IMR-90 (cell line): Measurements from ENCODE around the gene TMEM239. TPM values are rescaled to one million over a fixed set of nuclear protein-coding genes. Genes with fewer than 3 reads are reported as not detected.

Experiments
- ATAC-seq: fragments of 200-7000 bp; cut with Tn5 transposase; 2 replicates; pipeline ENCODE4 v1.9.1; 2020; ENCODE audit warnings: low read depth, mild to moderate bottlenecking, moderate library complexity
- BruUV-seq: library from RNA; stranded (reverse); fragments of 400-500 nt; replicated peaks from 2 replicates; lab custom pipeline; 2021; lab: Mats Ljungman, UMichigan
- CTCF ChIA-PET: fragments of 300-600 bp; formaldehyde crosslinking; extraction: SDS; loops from one replicate; lab custom pipeline; 2021; ENCODE audit warnings: antibody characterized with exemption; lab: Yijun Ruan, JAX
- POLR2A ChIA-PET: fragments of 300-600 bp; sonication (Branson Sonifier 250); formaldehyde crosslinking; loops from one replicate; lab custom pipeline; 2022; ENCODE audit warnings: antibody characterized with exemption; ENCODE audit not compliant: unreplicated experiment; lab: Charles Lee
- DNase-seq: peaks from one replicate; pipeline ENCODE4 v3.0.0; 2013
- H2AFZ ChIP-seq: replicated peaks from 2 replicates; pipeline ENCODE3; 2013; ENCODE audit warnings: low read length, mild to moderate bottlenecking; ENCODE audit not compliant: poor library complexity
- H2AK5ac ChIP-seq: 2 replicates; pipeline ENCODE4 v1.6.1; 2013; ENCODE audit warnings: low read depth, low read length, inconsistent platforms
- H2AK9ac ChIP-seq: replicated peaks from 2 replicates; pipeline ENCODE3; 2013; ENCODE audit warnings: mild to moderate bottlenecking, low read depth, low read length, moderate library complexity; ENCODE audit not compliant: poor library complexity
- H2BK120ac ChIP-seq: 2 replicates; pipeline ENCODE4 v1.6.1; 2013; ENCODE audit warnings: low read depth, low read length, inconsistent platforms
- H2BK15ac ChIP-seq: 3 replicates; pipeline ENCODE4 v1.6.1; 2013; ENCODE audit warnings: low read depth, low read length, inconsistent platforms
- H2BK20ac ChIP-seq: 2 replicates; pipeline ENCODE4 v1.6.1; 2013; ENCODE audit warnings: low read depth, mild to moderate bottlenecking, inconsistent platforms, low read length, moderate library complexity
- H2BK5ac ChIP-seq: 2 replicates; pipeline ENCODE4 v1.6.1; 2013; ENCODE audit warnings: mild to moderate bottlenecking, low read depth, low read length, inconsistent platforms; ENCODE audit not compliant: poor library complexity, severe bottlenecking
- H3K14ac ChIP-seq: replicated peaks from 2 replicates; pipeline ENCODE4 v1.6.1; 2013; ENCODE audit warnings: low read depth, low read length, inconsistent platforms
- H3K18ac ChIP-seq: 2 replicates; pipeline ENCODE4 v1.6.1; 2013; ENCODE audit warnings: low read depth, low read length, control low read depth
- H3K23ac ChIP-seq: 2 replicates; pipeline ENCODE4 v1.6.1; 2013; ENCODE audit warnings: low read depth, low read length, inconsistent platforms
- H3K27ac ChIP-seq: 2 replicates; pipeline ENCODE4 v1.5.1; 2013; ENCODE audit warnings: mild to moderate bottlenecking, control low read depth, low read length; ENCODE audit not compliant: insufficient read depth
- H3K27me3 ChIP-seq: 2 replicates; pipeline ENCODE4 v1.6.1; 2013; ENCODE audit warnings: low read length; ENCODE audit not compliant: control insufficient read depth, insufficient read depth
- H3K36me3 ChIP-seq: 2 replicates; pipeline ENCODE4 v1.6.1; 2013; ENCODE audit warnings: low read length, mixed read lengths; ENCODE audit not compliant: control insufficient read depth, insufficient read depth
- H3K4ac ChIP-seq: 2 replicates; pipeline ENCODE4 v1.6.1; 2013; ENCODE audit warnings: low read depth, low read length, inconsistent platforms
- H3K4me1 ChIP-seq: 2 replicates; pipeline ENCODE4 v1.6.1; 2013; ENCODE audit warnings: low read length, mixed read lengths; ENCODE audit not compliant: control insufficient read depth, insufficient read depth
- H3K4me2 ChIP-seq: 2 replicates; pipeline ENCODE4 v1.6.1; 2013; ENCODE audit warnings: low read depth, mild to moderate bottlenecking, control low read depth, low read length, moderate library complexity
- H3K4me3 ChIP-seq: 2 replicates; pipeline ENCODE4 v1.5.1; 2013; ENCODE audit warnings: low read depth, mild to moderate bottlenecking, control low read depth, low read length, moderate library complexity; ENCODE audit not compliant: insufficient read depth
- H3K56ac ChIP-seq: 2 replicates; pipeline ENCODE4 v1.6.1; 2013; ENCODE audit warnings: low read length, inconsistent platforms; ENCODE audit not compliant: insufficient read depth; ENCODE audit errors: extremely low read depth
- H3K79me1 ChIP-seq, 2 experiments: 2 replicates each; pipeline ENCODE4 v1.6.1; 2013; ENCODE audit warnings: low read length in 2 of 2, inconsistent platforms in 1 of 2, low read depth in 1 of 2
- H3K9ac ChIP-seq: 2 replicates; pipeline ENCODE4 v1.6.1; 2013; ENCODE audit warnings: low read depth, low read length, control low read depth
- H3K9me1 ChIP-seq: 2 replicates; pipeline ENCODE4 v1.6.1; 2013; ENCODE audit warnings: low read length, inconsistent platforms; ENCODE audit not compliant: insufficient read depth
- H3K9me3 ChIP-seq: 2 replicates; pipeline ENCODE4 v1.6.1; 2013; ENCODE audit warnings: low read length; ENCODE audit not compliant: control insufficient read depth, insufficient read depth
- H4K20me1 ChIP-seq: 2 replicates; pipeline ENCODE4 v1.6.1; 2013; ENCODE audit warnings: low read length, inconsistent platforms; ENCODE audit not compliant: insufficient read depth
- H4K5ac ChIP-seq: 2 replicates; pipeline ENCODE4 v1.6.1; 2013; ENCODE audit warnings: mild to moderate bottlenecking, low read depth, low read length, control low read depth
- H4K8ac ChIP-seq, 2 experiments: 2 replicates each; pipeline ENCODE4 v1.6.1; 2013; ENCODE audit warnings: low read depth in 2 of 2, low read length in 2 of 2, control low read depth in 1 of 2, inconsistent platforms in 1 of 2
- H4K91ac ChIP-seq: 2 replicates; pipeline ENCODE4 v1.6.1; 2013; ENCODE audit warnings: low read depth, low read length, inconsistent platforms; ENCODE audit not compliant: insufficient read depth
- CEBPB ChIP-seq: IDR thresholded peaks from 2 replicates; pipeline ENCODE4 v1.6.1; 2012; ENCODE audit warnings: low read depth, low read length, improper control_type of control experiment
- FOS ChIP-seq: fragments of 150-350 bp; IDR thresholded peaks from 2 replicates; pipeline ENCODE4 v1.6.1; 2016; ENCODE audit warnings: low read depth, low read length
- MAZ ChIP-seq: IDR thresholded peaks from 2 replicates; pipeline ENCODE4 v1.6.1; 2012; ENCODE audit warnings: low read depth, mild to moderate bottlenecking, low read length, improper control_type of control experiment, moderate library complexity, borderline replicate concordance
- NFE2L2 ChIP-seq: fragments of 150-350 bp; IDR thresholded peaks from 2 replicates; pipeline ENCODE4 v1.6.1; 2016; ENCODE audit warnings: low read depth, mild to moderate bottlenecking, low read length
- POLR2A ChIP-seq: IDR thresholded peaks from 2 replicates; pipeline ENCODE4 v1.6.1; 2012; ENCODE audit warnings: mild to moderate bottlenecking, low read depth, low read length
- RAD21 ChIP-seq: IDR thresholded peaks from 2 replicates; pipeline ENCODE4 v1.6.1; 2012; ENCODE audit warnings: low read length, improper control_type of control experiment
- WGBS, 2 experiments: methylation state at CpG; one replicate each; pipeline versions ENCODE4 v1.1.5 to v1.1.7; 2013; ENCODE audit warnings: missing lambda C conversion rate in 2 of 2; ENCODE audit not compliant: insufficient read length in 1 of 2; ENCODE audit errors: extremely low coverage in 2 of 2; 5-methylcytosine and 5-hydroxymethylcytosine counted together
- dilution Hi-C: fragments of 300-500 bp; cut with HindIII; formaldehyde crosslinking; loops from one replicate; pipeline ENCODE4 v1.14.3; 2018; ENCODE audit warnings: low sequenced_read_pairs; ENCODE audit not compliant: unreplicated experiment
- in situ Hi-C: fragments of 300-500 bp; cut with MboI; formaldehyde crosslinking; loops from 3 replicates; pipeline ENCODE4 v1.14.3; 2019; ENCODE audit warnings: low sequenced_read_pairs, inconsistent platforms, mixed read lengths
- intact Hi-C: fragments of 100-400 bp; cut with micrococcal nuclease; formaldehyde crosslinking; loops from 2 replicates; pipeline ENCODE4 v1.10.0; 2022
- polyA plus RNA-seq, 3 experiments: library from polyadenylated mRNA; depleted of rRNA; stranded (reverse); fragments of >200 nt; gene quantifications; 2 replicates each; pipeline ENCODE4 v1.2.3, GENCODE V29; 2012; ENCODE audit warnings: low replicate concordance in 1 of 3
- total RNA-seq: library from RNA; depleted of rRNA; stranded (reverse); fragments of >200 nt; gene quantifications from 2 replicates; pipeline ENCODE4 v1.2.3, GENCODE V29; 2012

TMEM239 gene
- total and polyA plus RNA-seq, 2 of the 4 experiments (the other 2 are of a cell fraction): 0.32 TPM; not detected in 1

GRCh38 chr20:2796011-2796660, 20.0 kb upstream of the TMEM239 start (continued):
- TF ChIP-seq RAD21: no peak

DNA sequence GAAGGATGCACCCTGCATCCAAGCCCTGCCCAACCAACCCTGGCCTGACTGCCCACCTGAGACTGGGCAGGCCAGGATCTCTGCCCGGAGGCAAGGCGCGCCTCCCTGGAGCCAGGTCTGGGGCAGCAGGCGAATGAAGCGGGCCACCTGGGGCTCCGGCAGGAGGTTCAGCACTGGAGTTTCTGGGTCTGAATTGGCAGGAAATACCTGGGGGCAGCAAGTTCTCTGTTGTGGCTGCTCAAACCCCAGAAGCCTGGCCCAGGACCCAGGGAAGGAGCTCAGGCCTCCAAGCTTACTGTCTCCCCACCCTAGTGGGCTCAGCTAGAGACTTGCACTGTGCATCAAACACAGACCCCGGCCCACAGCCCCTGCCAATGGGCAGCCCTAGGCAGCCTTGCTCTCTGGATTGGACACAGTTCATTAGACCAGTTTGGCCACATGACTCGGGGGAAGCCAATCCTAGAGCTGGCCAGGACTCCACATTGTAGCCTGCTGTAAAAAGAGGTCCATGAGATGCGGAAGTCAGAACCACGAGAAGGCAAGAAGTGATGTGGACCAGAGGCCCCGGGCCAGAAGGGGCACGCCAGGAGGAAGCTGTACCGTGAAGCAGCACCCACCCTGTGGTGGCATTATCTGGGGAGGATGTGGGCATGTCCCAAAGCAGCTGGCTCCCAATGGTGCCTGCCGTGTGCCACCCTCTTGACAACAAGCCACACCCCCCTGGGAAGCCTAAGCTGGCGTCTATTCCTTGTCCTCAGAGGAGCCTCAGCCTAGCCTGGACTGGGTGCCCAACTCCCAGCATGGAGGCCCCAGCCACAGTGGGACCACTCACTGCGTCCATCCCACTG, 18.8 kb upstream of the TMEM239 start:
- Histone ChIP-seq H2AK5ac (no peak overlapping the region), H3K18ac (no peak overlapping the region), H3K23ac (no peak overlapping the region), H2AK9ac (no peak overlapping the region), H2AFZ (no peak overlapping the region), H4K91ac (no peak overlapping the region), H2BK120ac (no peak overlapping the region), H3K4ac (no peak overlapping the region), H3K36me3 (no peaks in the 10 kb centered on the region; the same call in 1 of the 2 replicates), H3K9me3 (0 out of 2 replicates have a peak, but pooled peaks cover 6% of the 10 kb centered on the region), H3K9me1 (no peaks in the 10 kb centered on the region), H3K27ac (no peak overlapping the region), H4K8ac (no peak overlapping the region), H3K9ac (no peak overlapping the region), H2BK5ac (no peak overlapping the region), H3K56ac (no peak overlapping the region), H3K27me3 (peaks cover 42% of the 10 kb centered on the region), H2BK20ac (no peak overlapping the region), H3K79me1 (no peaks in the 10 kb centered on the region), H3K14ac (no peak overlapping the region), H4K5ac (no peak overlapping the region), H3K4me1 (no peaks in the 10 kb centered on the region; the same call in 1 of the 2 replicates), H2BK15ac (no peak overlapping the region), H4K20me1 (no peaks in the 10 kb centered on the region), H3K4me3 (no peak overlapping the region), H3K4me2 (no peak overlapping the region)
- dilution Hi-C loops: no loop called here
- ChIA-PET CTCF (interaction anchor here (0.6 kb wide), 1 partner anchor 17 kb away, joined by 3 read pairs; no protein-coding TSS in a partner anchor), POLR2A (no interaction called here)
- no peak for ATAC-seq
- intact Hi-C loops: no loop called here
- 95% methylated on average over 8 of the region's 16 CpGs; no CpG with 5 or more reads in 1 of the 2 experiments for WGBS, 2 experiments
- no peak for DNase-seq
- TF ChIP-seq CEBPB (no peak), MAZ (no peak), NFE2L2 (no peak), FOS (no peak), POLR2A (no peak)
- in situ Hi-C loops: no loop called here
- BruUV-seq: no TSS peak
